ENCODE measurements around the gene LMO4.

DNA sequence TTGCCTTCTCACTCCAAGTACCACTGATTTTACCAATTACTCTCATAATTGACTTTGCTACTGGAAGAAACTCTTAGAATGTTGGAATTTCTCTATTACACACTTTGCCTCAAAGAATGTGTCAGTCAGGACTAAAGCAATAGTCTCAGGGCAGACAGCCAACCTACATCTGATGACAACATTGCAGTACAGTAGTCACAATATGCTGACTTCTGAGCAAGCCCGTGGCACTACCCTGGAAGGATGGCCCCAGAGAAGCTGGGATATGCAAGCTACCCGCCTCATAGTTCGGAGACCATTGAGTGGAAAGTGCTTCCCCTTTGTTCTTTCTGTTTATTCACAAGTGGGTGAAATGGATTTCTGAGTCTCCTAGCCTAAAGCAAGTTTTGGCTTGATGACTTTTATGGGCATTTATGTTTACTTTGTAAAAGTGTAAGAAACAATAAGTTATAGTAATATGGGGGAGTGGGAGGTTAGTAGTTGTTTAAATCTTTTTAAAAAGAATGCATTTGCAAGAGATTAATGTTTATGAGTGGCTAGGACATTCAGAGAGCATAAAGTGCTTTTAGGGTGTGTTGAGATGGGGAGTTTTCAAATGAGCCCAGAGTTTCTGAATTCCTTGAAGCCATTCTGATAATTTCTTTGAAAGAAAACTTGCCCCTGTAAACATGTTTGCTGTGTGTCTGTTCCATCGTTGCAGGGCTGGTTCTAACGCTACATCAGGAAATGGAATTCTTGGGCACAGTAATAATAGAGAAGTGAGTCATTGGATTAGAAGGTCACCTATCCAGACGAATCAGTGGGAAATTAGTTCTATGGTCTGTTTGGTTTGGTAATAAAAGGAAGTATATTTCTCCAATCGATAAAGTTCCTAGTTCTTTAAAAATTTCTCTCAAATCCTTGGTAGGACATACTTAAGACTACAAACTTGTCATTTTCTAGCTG is 63.8 kb downstream of the LMO4 start:
- TF ChIP-seq YY1 (IDR thresholded peaks at IDR 0.05; ENCODE audit: insufficient read depth, insufficient read length) (no peak), ZNF274 (IDR thresholded peaks at IDR 0.05; ENCODE audit: low read depth, low read length) (no peak), SUZ12 (IDR thresholded peaks at IDR 0.05; ENCODE audit: extremely low read depth, insufficient read depth, insufficient read length) (no peak)
